ENCODE measurements around the gene HES4.

- TF ChIP-seq, protein P1, sequence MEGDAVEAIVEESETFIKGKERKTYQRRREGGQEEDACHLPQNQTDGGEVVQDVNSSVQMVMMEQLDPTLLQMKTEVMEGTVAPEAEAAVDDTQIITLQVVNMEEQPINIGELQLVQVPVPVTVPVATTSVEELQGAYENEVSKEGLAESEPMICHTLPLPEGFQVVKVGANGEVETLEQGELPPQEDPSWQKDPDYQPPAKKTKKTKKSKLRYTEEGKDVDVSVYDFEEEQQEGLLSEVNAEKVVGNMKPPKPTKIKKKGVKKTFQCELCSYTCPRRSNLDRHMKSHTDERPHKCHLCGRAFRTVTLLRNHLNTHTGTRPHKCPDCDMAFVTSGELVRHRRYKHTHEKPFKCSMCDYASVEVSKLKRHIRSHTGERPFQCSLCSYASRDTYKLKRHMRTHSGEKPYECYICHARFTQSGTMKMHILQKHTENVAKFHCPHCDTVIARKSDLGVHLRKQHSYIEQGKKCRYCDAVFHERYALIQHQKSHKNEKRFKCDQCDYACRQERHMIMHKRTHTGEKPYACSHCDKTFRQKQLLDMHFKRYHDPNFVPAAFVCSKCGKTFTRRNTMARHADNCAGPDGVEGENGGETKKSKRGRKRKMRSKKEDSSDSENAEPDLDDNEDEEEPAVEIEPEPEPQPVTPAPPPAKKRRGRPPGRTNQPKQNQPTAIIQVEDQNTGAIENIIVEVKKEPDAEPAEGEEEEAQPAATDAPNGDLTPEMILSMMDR (IDR thresholded peaks at IDR 0.05), result no peak
- TF ChIP-seq POLR2AphosphoS5 (IDR thresholded peaks at IDR 0.05), result no peak
Observed at GRCh38 chr1:960363-961131, 39.4 kb downstream of the HES4 start, which contains the start of gene KLHL17.
